Panc1 (cell line): ENCODE measurements around the gene B4GALT2.
A peak's percentile ranks its signal among the peaks of the same experiment; 100 is the strongest.

Source experiments
- POLR2AphosphoS5 ChIP-seq: IDR thresholded peaks from 2 replicates; pipeline ENCODE4 v1.6.1; 2012; ENCODE audit warnings: mild to moderate bottlenecking, low read depth, low read length, moderate library complexity
- SIN3A ChIP-seq: IDR thresholded peaks from 2 replicates; pipeline ENCODE4 v1.6.1; 2012; ENCODE audit warnings: low read depth, mild to moderate bottlenecking, low read length, moderate library complexity, borderline replicate concordance; ENCODE audit not compliant: insufficient read depth
- TF ChIP-seq, protein P1 (sequence below): fragments of 450-650 bp; IDR thresholded peaks from 2 replicates; pipeline ENCODE4 v1.5.1; 2017; ENCODE audit warnings: mild to moderate bottlenecking
- TF ChIP-seq, protein P2 (sequence below), 2 experiments: IDR thresholded peaks; 2 replicates each; pipeline ENCODE4 v1.6.1; 2011 to 2012; ENCODE audit warnings: low read depth in 2 of 2, control low read depth in 1 of 2, low read length in 1 of 2, mild to moderate bottlenecking in 1 of 2, moderate library complexity in 1 of 2; ENCODE audit not compliant: insufficient read depth in 1 of 2

DNA sequence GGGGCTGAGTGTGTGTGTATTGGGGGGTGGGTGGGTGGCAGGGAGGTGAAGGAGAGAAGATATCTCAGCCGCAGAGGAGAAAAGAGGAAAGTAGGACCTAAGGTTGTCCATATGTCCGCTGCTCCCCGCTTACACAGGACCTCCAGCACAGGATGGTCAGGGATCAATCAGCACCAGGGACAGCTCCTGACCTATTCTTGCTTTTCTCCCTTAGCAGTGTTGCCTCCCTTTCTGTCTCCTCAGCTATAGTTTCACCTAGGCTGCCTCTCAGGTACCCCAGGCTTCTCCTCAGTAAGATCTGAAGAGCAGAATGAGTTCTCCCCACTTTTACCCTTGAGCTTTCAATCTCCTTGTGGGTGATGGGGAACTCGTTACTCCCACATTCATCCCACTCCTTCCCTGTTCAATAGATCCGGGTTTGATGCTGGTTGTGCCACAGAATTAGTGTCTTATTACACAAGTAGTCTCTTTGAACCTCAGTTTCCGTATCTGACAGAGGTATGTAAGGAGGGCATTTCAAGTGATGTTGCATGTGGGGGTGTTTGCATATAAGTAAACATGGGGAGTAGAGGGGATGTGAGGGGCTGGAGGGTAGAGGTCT, 10.6 kb upstream of the B4GALT2 start:
- TF ChIP-seq, protein P1, sequence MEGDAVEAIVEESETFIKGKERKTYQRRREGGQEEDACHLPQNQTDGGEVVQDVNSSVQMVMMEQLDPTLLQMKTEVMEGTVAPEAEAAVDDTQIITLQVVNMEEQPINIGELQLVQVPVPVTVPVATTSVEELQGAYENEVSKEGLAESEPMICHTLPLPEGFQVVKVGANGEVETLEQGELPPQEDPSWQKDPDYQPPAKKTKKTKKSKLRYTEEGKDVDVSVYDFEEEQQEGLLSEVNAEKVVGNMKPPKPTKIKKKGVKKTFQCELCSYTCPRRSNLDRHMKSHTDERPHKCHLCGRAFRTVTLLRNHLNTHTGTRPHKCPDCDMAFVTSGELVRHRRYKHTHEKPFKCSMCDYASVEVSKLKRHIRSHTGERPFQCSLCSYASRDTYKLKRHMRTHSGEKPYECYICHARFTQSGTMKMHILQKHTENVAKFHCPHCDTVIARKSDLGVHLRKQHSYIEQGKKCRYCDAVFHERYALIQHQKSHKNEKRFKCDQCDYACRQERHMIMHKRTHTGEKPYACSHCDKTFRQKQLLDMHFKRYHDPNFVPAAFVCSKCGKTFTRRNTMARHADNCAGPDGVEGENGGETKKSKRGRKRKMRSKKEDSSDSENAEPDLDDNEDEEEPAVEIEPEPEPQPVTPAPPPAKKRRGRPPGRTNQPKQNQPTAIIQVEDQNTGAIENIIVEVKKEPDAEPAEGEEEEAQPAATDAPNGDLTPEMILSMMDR = no peak
- TF ChIP-seq SIN3A (no peak), POLR2AphosphoS5 (no peak)
- TF ChIP-seq, protein P2, sequence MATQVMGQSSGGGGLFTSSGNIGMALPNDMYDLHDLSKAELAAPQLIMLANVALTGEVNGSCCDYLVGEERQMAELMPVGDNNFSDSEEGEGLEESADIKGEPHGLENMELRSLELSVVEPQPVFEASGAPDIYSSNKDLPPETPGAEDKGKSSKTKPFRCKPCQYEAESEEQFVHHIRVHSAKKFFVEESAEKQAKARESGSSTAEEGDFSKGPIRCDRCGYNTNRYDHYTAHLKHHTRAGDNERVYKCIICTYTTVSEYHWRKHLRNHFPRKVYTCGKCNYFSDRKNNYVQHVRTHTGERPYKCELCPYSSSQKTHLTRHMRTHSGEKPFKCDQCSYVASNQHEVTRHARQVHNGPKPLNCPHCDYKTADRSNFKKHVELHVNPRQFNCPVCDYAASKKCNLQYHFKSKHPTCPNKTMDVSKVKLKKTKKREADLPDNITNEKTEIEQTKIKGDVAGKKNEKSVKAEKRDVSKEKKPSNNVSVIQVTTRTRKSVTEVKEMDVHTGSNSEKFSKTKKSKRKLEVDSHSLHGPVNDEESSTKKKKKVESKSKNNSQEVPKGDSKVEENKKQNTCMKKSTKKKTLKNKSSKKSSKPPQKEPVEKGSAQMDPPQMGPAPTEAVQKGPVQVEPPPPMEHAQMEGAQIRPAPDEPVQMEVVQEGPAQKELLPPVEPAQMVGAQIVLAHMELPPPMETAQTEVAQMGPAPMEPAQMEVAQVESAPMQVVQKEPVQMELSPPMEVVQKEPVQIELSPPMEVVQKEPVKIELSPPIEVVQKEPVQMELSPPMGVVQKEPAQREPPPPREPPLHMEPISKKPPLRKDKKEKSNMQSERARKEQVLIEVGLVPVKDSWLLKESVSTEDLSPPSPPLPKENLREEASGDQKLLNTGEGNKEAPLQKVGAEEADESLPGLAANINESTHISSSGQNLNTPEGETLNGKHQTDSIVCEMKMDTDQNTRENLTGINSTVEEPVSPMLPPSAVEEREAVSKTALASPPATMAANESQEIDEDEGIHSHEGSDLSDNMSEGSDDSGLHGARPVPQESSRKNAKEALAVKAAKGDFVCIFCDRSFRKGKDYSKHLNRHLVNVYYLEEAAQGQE (IDR thresholded peaks at IDR 0.05; ENCODE audit: insufficient read depth in 1 of 2, low read depth in 2 of 2, low read length in 1 of 2) = peak; percentile 95
